ENCODE data around the gene LRRC28. TPM values are rescaled to one million over a fixed set of nuclear protein-coding genes. Genes with fewer than 3 reads are reported as not detected.

LRRC28 gene
- total RNA-seq, 3 donors from 2014 or later (not counting 1 experiment from before 2014, with no cell fraction given), result 18.2 to 20.9 (median 18.7) TPM

- Histone ChIP-seq H3K27me3 (ENCODE audit: control insufficient read depth, insufficient read depth, low read length) (no peaks in the 10 kb centered on the region), H3K36me3 (ENCODE audit: control insufficient read depth, insufficient read depth, low read length) (no peaks in the 10 kb centered on the region), H3K27ac (ENCODE audit: low read length) (no peak overlapping the region), H3K9me3 (ENCODE audit: control insufficient read depth, insufficient read depth, low read length) (no peaks in the 10 kb centered on the region), H3K4me3 (ENCODE audit: low read length) (no peak overlapping the region), H3K4me1 (ENCODE audit: control insufficient read depth, insufficient read depth, low read length) (no peaks in the 10 kb centered on the region)
- 94% methylated on average over 2 of the region's 2 CpGs for WGBS (ENCODE audit: insufficient coverage)
- ATAC-seq (no peak), DNase-seq (no peak)
- Mint-ChIP-seq H3K36me3 (no peaks in the 10 kb centered on the region), H3K27ac (no peak overlapping the region), H3K27me3 (ENCODE audit: low read depth in 2 of 2) (peaks cover 4 to 33% of the 10 kb centered on the region in 2 donors), H3K4me3 (no peak overlapping the region), H3K4me1 (no peaks in the 10 kb centered on the region), H3K9me3 (no peaks in the 10 kb centered on the region)
- TF ChIP-seq CTCF (IDR thresholded peaks at IDR 0.05), result no peak
- intact Hi-C loops (cut with micrococcal nuclease), result no loop called here
Measured at GRCh38 chr15:99209326-99209725, 42.0 kb upstream of the LRRC28 start.

GRCh38 chr15:99210334-99210733, 40.9 kb upstream of the LRRC28 start:
- H3K27ac ChIP-seq (ENCODE audit: low read length), result no peak overlapping the region
- Mint-ChIP-seq H3K9me3 (no peaks in the 10 kb centered on the region), H3K4me3 (no peak overlapping the region), H3K27ac (no peak overlapping the region), H3K27me3 (ENCODE audit: low read depth in 2 of 2) (peaks cover 3 to 28% of the 10 kb centered on the region in 2 donors), H3K4me1 (no peaks in the 10 kb centered on the region), H3K36me3 (no peaks in the 10 kb centered on the region)
- H3K36me3 ChIP-seq (ENCODE audit: control insufficient read depth, insufficient read depth, low read length), result no peaks in the 10 kb centered on the region
- DNase-seq (no peak), ATAC-seq (no peak)
- H3K27me3 ChIP-seq (ENCODE audit: control insufficient read depth, insufficient read depth, low read length), result no peaks in the 10 kb centered on the region
- TF ChIP-seq CTCF (IDR thresholded peaks at IDR 0.05), result no peak
- no peak overlapping the region for H3K4me3 ChIP-seq (ENCODE audit: low read length)
- H3K9me3 ChIP-seq (ENCODE audit: control insufficient read depth, insufficient read depth, low read length), result no peaks in the 10 kb centered on the region
- intact Hi-C loops (cut with micrococcal nuclease), result loop anchor here (5.0 kb wide), 1 partner anchor 108 kb away; no protein-coding TSS in a partner anchor
- H3K4me1 ChIP-seq (ENCODE audit: control insufficient read depth, insufficient read depth, low read length), result no peaks in the 10 kb centered on the region

- no peak overlapping the region for H3K27ac Mint-ChIP-seq
- H3K4me1 Mint-ChIP-seq, result no peaks in the 10 kb centered on the region
- H3K27me3 Mint-ChIP-seq (ENCODE audit: low read depth in 2 of 2), result peaks cover 8 to 18% of the 10 kb centered on the region in 2 donors
- no peaks in the 10 kb centered on the region for H3K9me3 Mint-ChIP-seq
- H3K27ac ChIP-seq (ENCODE audit: low read length), result no peak overlapping the region
- ATAC-seq (no peak), DNase-seq (no peak)
- no peaks in the 10 kb centered on the region for H3K36me3 ChIP-seq (ENCODE audit: control insufficient read depth, insufficient read depth, low read length)
- no peak overlapping the region for H3K4me3 ChIP-seq (ENCODE audit: low read length)
- no peaks in the 10 kb centered on the region for H3K9me3 ChIP-seq (ENCODE audit: control insufficient read depth, insufficient read depth, low read length)
- TF ChIP-seq CTCF (IDR thresholded peaks at IDR 0.05), result no peak
- intact Hi-C loops (cut with micrococcal nuclease), result loop anchor here (5.0 kb wide), 1 partner anchor 110 kb away; no protein-coding TSS in a partner anchor
- whole genome bisulfite sequencing (ENCODE audit: insufficient coverage), result 92% methylated on average over 4 of the region's 4 CpGs
- H3K4me1 ChIP-seq (ENCODE audit: control insufficient read depth, insufficient read depth, low read length), result no peaks in the 10 kb centered on the region
- H3K4me3 Mint-ChIP-seq, result no peak overlapping the region
- H3K27me3 ChIP-seq (ENCODE audit: control insufficient read depth, insufficient read depth, low read length), result no peaks in the 10 kb centered on the region
- no peaks in the 10 kb centered on the region for H3K36me3 Mint-ChIP-seq
Measured at GRCh38 chr15:99211926-99212325, 39.4 kb upstream of the LRRC28 start.

GRCh38 chr15:99212406-99212805, 38.9 kb upstream of the LRRC28 start:
- TF ChIP-seq CTCF (IDR thresholded peaks at IDR 0.05), result no peak
- H3K36me3 Mint-ChIP-seq, result no peaks in the 10 kb centered on the region
- intact Hi-C loops (cut with micrococcal nuclease), result loop anchor here (5.0 kb wide), 1 partner anchor 110 kb away; no protein-coding TSS in a partner anchor

More at GRCh38 chr15:99212406-99212805, 38.9 kb upstream of the LRRC28 start:
- ATAC-seq (no peak), DNase-seq (no peak)
- H3K27me3 Mint-ChIP-seq (ENCODE audit: low read depth in 2 of 2), result peaks cover 8 to 18% of the 10 kb centered on the region in 2 donors
- Histone ChIP-seq H3K36me3 (ENCODE audit: control insufficient read depth, insufficient read depth, low read length) (no peaks in the 10 kb centered on the region), H3K27ac (ENCODE audit: low read length) (no peak overlapping the region), H3K9me3 (ENCODE audit: control insufficient read depth, insufficient read depth, low read length) (no peaks in the 10 kb centered on the region), H3K4me1 (ENCODE audit: control insufficient read depth, insufficient read depth, low read length) (no peaks in the 10 kb centered on the region), H3K27me3 (ENCODE audit: control insufficient read depth, insufficient read depth, low read length) (no peaks in the 10 kb centered on the region), H3K4me3 (ENCODE audit: low read length) (no peak overlapping the region)
- no peak overlapping the region for H3K4me3 Mint-ChIP-seq
- H3K9me3 Mint-ChIP-seq, result no peaks in the 10 kb centered on the region
- 95% methylated on average over 6 of the region's 7 CpGs for WGBS (ENCODE audit: insufficient coverage)
- no peaks in the 10 kb centered on the region for H3K4me1 Mint-ChIP-seq
- no peak overlapping the region for H3K27ac Mint-ChIP-seq
